ENCODE results near the gene SRPX2.

GRCh38 chrX:100685997-100686305 lies 42.0 kb downstream of the SRPX2 start:
- TF ChIP-seq CTCF (IDR thresholded peaks at IDR 0.05; ENCODE audit: low read depth, low read length, poor library complexity, severe bottlenecking): no peak
- no peak for TF ChIP-seq EZH2phosphoT487 (IDR thresholded peaks at IDR 0.05; ENCODE audit: borderline replicate concordance, low read length)

All from DOHH2 (cell line).